ENCODE results near the gene ADAMTS15. TPM values are rescaled to one million over a fixed set of nuclear protein-coding genes. Genes with fewer than 3 reads are reported as not detected.

Gene ADAMTS15
- total and polyA plus RNA-seq, 2 donors (not counting 1 experiment from before 2014, with no cell fraction given) = 18.2 to 24.9 TPM

DNA sequence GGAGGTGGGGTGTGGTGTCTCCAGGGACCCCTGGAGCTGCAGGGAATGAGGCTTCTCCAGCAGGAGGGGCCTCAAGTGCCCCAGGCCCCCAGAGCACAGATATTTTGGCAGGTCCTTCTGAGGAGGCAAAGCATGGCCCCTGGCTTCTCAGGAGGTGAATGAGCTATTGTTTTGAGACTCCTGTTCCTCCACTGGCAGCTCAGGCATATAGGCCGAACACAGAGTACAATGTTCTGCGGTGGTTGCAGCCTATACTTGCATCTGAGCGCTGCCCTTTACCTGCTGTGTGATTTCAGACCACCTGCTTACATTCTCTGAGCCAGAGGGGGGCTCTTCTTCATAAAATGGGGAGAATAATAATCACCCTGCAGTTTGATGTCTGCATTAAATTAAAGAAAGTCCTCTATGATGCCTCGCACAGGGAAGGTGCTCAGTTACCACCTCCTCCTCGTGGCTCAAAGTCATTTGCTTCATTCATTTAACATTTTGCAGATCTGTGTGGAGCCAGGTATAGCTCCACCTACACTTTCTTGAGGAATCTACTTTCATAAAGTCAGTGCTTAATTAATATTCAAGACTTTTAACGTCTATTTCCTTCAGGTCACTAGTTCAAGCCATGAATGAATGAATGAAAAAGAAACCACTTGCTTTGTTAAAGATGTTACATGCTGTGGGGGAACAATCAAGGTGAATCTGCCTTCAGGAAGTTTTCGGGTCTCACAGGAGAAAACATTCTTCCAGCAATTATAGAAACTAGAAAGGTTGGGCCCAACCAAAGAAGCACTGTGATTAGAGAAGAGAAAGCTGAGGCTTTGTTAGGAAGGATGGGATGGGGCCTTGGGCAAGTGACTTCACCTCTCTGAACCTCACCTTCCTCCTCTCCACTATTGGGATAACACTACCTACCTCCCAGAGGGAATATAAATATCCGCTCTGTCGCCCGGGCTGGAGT lies 68.4 kb downstream of the ADAMTS15 start:
- Histone ChIP-seq H3K36me3 (ENCODE audit: control insufficient read depth, insufficient read depth, low read length) (no peaks in the 10 kb centered on the region), H3K9ac (ENCODE audit: insufficient read depth, low read length) (no peak overlapping the region), H3K27me3 (ENCODE audit: control insufficient read depth, insufficient read depth, low read length) (no peaks in the 10 kb centered on the region), H4K20me1 (ENCODE audit: control insufficient read depth, extremely low read depth, insufficient read depth, low read length) (no peaks in the 10 kb centered on the region), H2AFZ (ENCODE audit: low read length) (no peak overlapping the region), H3K9me3 (ENCODE audit: control insufficient read depth, insufficient read depth, low read depth, low read length) (no peaks in the 10 kb centered on the region), H3K4me1 (ENCODE audit: control insufficient read depth, extremely low read depth, insufficient read depth, low read length) (peaks cover 4% of the 10 kb centered on the region), H3K4me3 (replicated peaks in 1 of 4; ENCODE audit: control extremely low read depth in 1 of 4, insufficient read depth in 1 of 4, low read depth in 3 of 4, low read length in 4 of 4) (no peak overlapping the region), H3K4me2 (ENCODE audit: extremely low read depth, insufficient read depth, low read length) (no peak overlapping the region), H3K27ac (ENCODE audit: insufficient read depth, low read length) (no peak overlapping the region), H3K79me2 (ENCODE audit: control insufficient read depth, insufficient read depth, low read length) (no peaks in the 10 kb centered on the region)
- TF ChIP-seq EZH2 (IDR thresholded peaks at IDR 0.05; ENCODE audit: low read length, missing control alignments) (no peak), CTCF (conservative IDR thresholded peaks at IDR 0.05 in 1 of 2, IDR thresholded peaks at IDR 0.05 in 1 of 2; ENCODE audit: low read depth in 1 of 2, low read length in 2 of 2) (no peak)
- no peak for DNase-seq (ENCODE audit: low read depth in 2 of 2)

- no peaks in the 10 kb centered on the region for H4K20me1 ChIP-seq (ENCODE audit: control insufficient read depth, extremely low read depth, insufficient read depth, low read length)
Observed at GRCh38 chr11:130518164-130518680, 69.8 kb downstream of the ADAMTS15 start.

More at GRCh38 chr11:130518164-130518680, 69.8 kb downstream of the ADAMTS15 start:
- Histone ChIP-seq H2AFZ (ENCODE audit: low read length) (no peak overlapping the region), H3K4me1 (ENCODE audit: control insufficient read depth, extremely low read depth, insufficient read depth, low read length) (peaks cover 13% of the 10 kb centered on the region), H3K36me3 (ENCODE audit: control insufficient read depth, insufficient read depth, low read length) (no peaks in the 10 kb centered on the region), H3K27me3 (ENCODE audit: control insufficient read depth, insufficient read depth, low read length) (no peaks in the 10 kb centered on the region), H3K9me3 (ENCODE audit: control insufficient read depth, insufficient read depth, low read depth, low read length) (no peaks in the 10 kb centered on the region), H3K4me2 (ENCODE audit: extremely low read depth, insufficient read depth, low read length) (no peak overlapping the region), H3K4me3 (replicated peaks in 1 of 4; ENCODE audit: control extremely low read depth in 1 of 4, insufficient read depth in 1 of 4, low read depth in 3 of 4, low read length in 4 of 4) (no peak overlapping the region), H3K79me2 (ENCODE audit: control insufficient read depth, insufficient read depth, low read length) (no peaks in the 10 kb centered on the region), H3K27ac (ENCODE audit: insufficient read depth, low read length) (no peak overlapping the region), H3K9ac (ENCODE audit: insufficient read depth, low read length) (no peak overlapping the region)
- TF ChIP-seq EZH2 (IDR thresholded peaks at IDR 0.05; ENCODE audit: low read length, missing control alignments) (no peak), CTCF (conservative IDR thresholded peaks at IDR 0.05 in 1 of 2, IDR thresholded peaks at IDR 0.05 in 1 of 2; ENCODE audit: low read depth in 1 of 2, low read length in 2 of 2) (no peak)
- no peak for DNase-seq (ENCODE audit: low read depth in 2 of 2)
